A673 (cell line): ENCODE results near the gene KCNK17. TPM values are rescaled to one million over a fixed set of nuclear protein-coding genes. Genes with fewer than 3 reads are reported as not detected.

ENCODE experiments used
- BruUV-seq: library from RNA; stranded (reverse); fragments of 400-500 nt; replicated peaks from 2 replicates; lab custom pipeline; 2021; lab: Mats Ljungman, UMichigan
- CTCF ChIA-PET: fragments of 300-600 bp; sonication (Branson Sonifier 250); formaldehyde crosslinking; loops from one replicate; lab custom pipeline; 2022; ENCODE audit warnings: antibody characterized with exemption; lab: Charles Lee
- POLR2A ChIA-PET: fragments of 300-600 bp; sonication (Branson Sonifier 250); formaldehyde crosslinking; loops from one replicate; lab custom pipeline; 2022; ENCODE audit warnings: antibody characterized with exemption; ENCODE audit not compliant: low non-redundant PET; lab: Charles Lee
- DNase-seq: peaks from one replicate; pipeline ENCODE4 v3.0.0-alpha.2; 2015; ENCODE audit warnings: low spot score
- H3K27ac ChIP-seq: fragments of 200-600 bp; sonication (generic); 2 replicates; pipeline ENCODE4 v1.5.1; 2016; ENCODE audit warnings: mixed run types, low read depth, mild to moderate bottlenecking, mixed read lengths, antibody characterized with exemption, low read length; ENCODE audit not compliant: poor library complexity, severe bottlenecking
- H3K27me3 ChIP-seq: fragments of 200-600 bp; sonication (generic); replicated peaks from 2 replicates; pipeline ENCODE4 v1.6.1; 2017; ENCODE audit warnings: mixed run types, low read depth, mild to moderate bottlenecking, mixed read lengths, antibody characterized with exemption, low read length; ENCODE audit not compliant: insufficient read depth, poor library complexity
- H3K36me3 ChIP-seq: fragments of 200-600 bp; sonication (generic); 2 replicates; pipeline ENCODE4 v1.6.1; 2016; ENCODE audit warnings: mixed run types, mild to moderate bottlenecking, mixed read lengths, antibody characterized with exemption, low read length; ENCODE audit not compliant: insufficient read depth, poor library complexity, severe bottlenecking
- H3K4me1 ChIP-seq: fragments of 200-600 bp; sonication (generic); 2 replicates; pipeline ENCODE4 v1.6.1; 2017; ENCODE audit warnings: mixed run types, mild to moderate bottlenecking, mixed read lengths, antibody characterized with exemption, low read length; ENCODE audit not compliant: insufficient read depth, poor library complexity, severe bottlenecking
- H3K4me3 ChIP-seq: fragments of 200-600 bp; sonication (generic); 2 replicates; pipeline ENCODE4 v1.5.1; 2016; ENCODE audit warnings: low read depth, mixed run types, mild to moderate bottlenecking, mixed read lengths, low read length; ENCODE audit not compliant: poor library complexity, severe bottlenecking
- H3K9me3 ChIP-seq: fragments of 200-600 bp; sonication (generic); 2 replicates; pipeline ENCODE4 v1.6.1; 2016; ENCODE audit warnings: mixed run types, low read depth, mild to moderate bottlenecking, mixed read lengths, antibody characterized with exemption, low read length; ENCODE audit not compliant: poor library complexity, severe bottlenecking
- CTCF ChIP-seq: fragments of 300-800, 200-600 bp; sonication (generic); conservative IDR thresholded peaks from 2 replicates; pipeline ENCODE4 v1.5.1; 2017; ENCODE audit warnings: low read depth, mild to moderate bottlenecking, antibody characterized with exemption, low read length, moderate library complexity, mixed read lengths
- EZH2 ChIP-seq: fragments of 200-600 bp; sonication (generic); IDR thresholded peaks from 2 replicates; pipeline ENCODE4 v1.6.1; 2017; ENCODE audit warnings: borderline replicate concordance, low read depth, mild to moderate bottlenecking, mixed read lengths, antibody characterized with exemption, low read length; ENCODE audit not compliant: poor library complexity, severe bottlenecking
- intact Hi-C: fragments of 100-400 bp; cut with micrococcal nuclease; formaldehyde crosslinking; loops from one replicate; pipeline ENCODE4 v1.10.0; 2022; ENCODE audit not compliant: unreplicated experiment
- total RNA-seq: library from RNA; stranded (reverse); gene quantifications from 2 replicates; pipeline ENCODE4 v1.2.3, GENCODE V29; 2021

The KCNK17 gene
- total RNA-seq, 1 experiment from 2014 or later: not detected

- no peaks in the 10 kb centered on the region for H3K36me3 ChIP-seq
- H3K27me3 ChIP-seq: peaks cover 39% of the 10 kb centered on the region
- H3K4me3 ChIP-seq: no peak overlapping the region
- POLR2A ChIA-PET: no interaction called here
- CTCF ChIA-PET: no interaction called here
- no peaks in the 10 kb centered on the region for H3K9me3 ChIP-seq
- intact Hi-C loops: no loop called here
- no peak for DNase-seq
- TF ChIP-seq CTCF: no peak
- no peak for TF ChIP-seq EZH2
- H3K4me1 ChIP-seq: no peaks in the 10 kb centered on the region
- no TSS peak for BruUV-seq
- no peak overlapping the region for H3K27ac ChIP-seq
Observed at GRCh38 chr6:39320363-39320984, 6.3 kb upstream of the KCNK17 start.

- H3K4me1 ChIP-seq: no peaks in the 10 kb centered on the region
- peaks cover 41% of the 10 kb centered on the region for H3K27me3 ChIP-seq
- intact Hi-C loops: no loop called here
- POLR2A ChIA-PET: no interaction called here
- no TSS peak for BruUV-seq
- TF ChIP-seq EZH2: no peak
- H3K4me3 ChIP-seq: no peak overlapping the region
- CTCF ChIA-PET: interaction anchor here (1.0 kb wide), 1 partner anchor 20 kb away, joined by 3 read pairs; no protein-coding TSS in a partner anchor
- DNase-seq: no peak
- H3K9me3 ChIP-seq: no peaks in the 10 kb centered on the region
- H3K36me3 ChIP-seq: no peaks in the 10 kb centered on the region
- no peak overlapping the region for H3K27ac ChIP-seq
Observed at GRCh38 chr6:39319621-39320362, 5.6 kb upstream of the KCNK17 start.

GRCh38 chr6:39317256-39317655 is 3.0 kb upstream of the KCNK17 start:
- H3K36me3 ChIP-seq: no peaks in the 10 kb centered on the region
- peaks cover 61% of the 10 kb centered on the region for H3K27me3 ChIP-seq
- DNase-seq: no peak
- BruUV-seq: no TSS peak
- intact Hi-C loops: no loop called here
- no peaks in the 10 kb centered on the region for H3K4me1 ChIP-seq
- ChIA-PET POLR2A (no interaction called here), CTCF (no interaction called here)
- no peaks in the 10 kb centered on the region for H3K9me3 ChIP-seq
- TF ChIP-seq CTCF: no peak
- no peak for TF ChIP-seq EZH2
- no peak overlapping the region for H3K27ac ChIP-seq
- H3K4me3 ChIP-seq: no peak overlapping the region
